Stimulated activated CD8-positive, alpha-beta memory T cell treated with anti-CD3 and anti-CD28 coated beads, Interleukin-7, amount 100 ng/mL, for 24 hours (primary cell): ENCODE data around the gene MRPL53.
"Not testable (repeated sequence)": the region's sequence is repeated elsewhere in the genome, so short reads cannot be mapped to it uniquely, and the experiment has no call there.

ENCODE experiments used
- DNase-seq: peaks from one replicate; pipeline ENCODE4 v3.0.0-alpha.2; 2020; ENCODE audit warnings: low read depth

The MRPL53 gene

DNA sequence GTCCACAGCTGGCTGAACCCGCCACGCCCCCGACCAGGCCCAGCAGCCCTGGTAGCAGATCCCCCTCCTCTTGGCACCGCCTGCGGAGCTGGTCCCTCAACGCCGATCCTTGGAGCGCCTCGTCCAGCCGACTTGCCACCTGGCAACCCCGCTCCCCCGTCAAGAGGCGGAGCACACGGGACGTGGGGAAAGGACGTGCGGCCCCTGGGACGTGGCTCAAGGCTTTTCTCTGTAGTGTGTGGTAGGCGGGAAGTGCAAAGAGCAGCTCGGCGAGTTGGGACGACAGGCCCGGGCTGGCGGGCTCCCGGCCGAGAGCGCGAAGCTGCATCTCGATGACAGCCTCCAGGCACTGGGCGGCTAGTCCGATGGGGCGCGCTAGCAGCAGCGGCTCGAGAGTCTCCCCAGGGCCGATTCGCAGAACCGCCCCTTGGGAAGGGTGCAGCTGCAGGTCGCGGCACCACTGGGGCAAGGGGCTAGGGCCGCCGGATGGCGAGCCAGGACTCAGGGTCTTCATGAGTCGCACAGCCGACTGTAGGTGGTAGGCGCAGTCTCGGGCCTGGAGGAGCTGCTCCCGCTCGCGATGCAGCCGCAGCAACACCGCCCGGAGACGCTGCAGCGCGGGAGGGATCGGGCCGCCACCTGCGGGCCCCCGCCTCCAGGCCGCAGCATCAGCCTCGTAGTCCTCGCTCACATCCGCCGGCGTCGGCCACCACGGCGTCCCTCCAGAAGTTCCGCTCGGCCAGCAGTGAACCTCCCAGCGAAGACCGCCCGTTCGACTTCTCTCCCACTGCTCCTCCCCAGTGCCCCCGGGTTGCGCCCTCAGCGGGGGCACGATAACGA is 9.7 kb upstream of the MRPL53 start:
- no peak for DNase-seq

DNA sequence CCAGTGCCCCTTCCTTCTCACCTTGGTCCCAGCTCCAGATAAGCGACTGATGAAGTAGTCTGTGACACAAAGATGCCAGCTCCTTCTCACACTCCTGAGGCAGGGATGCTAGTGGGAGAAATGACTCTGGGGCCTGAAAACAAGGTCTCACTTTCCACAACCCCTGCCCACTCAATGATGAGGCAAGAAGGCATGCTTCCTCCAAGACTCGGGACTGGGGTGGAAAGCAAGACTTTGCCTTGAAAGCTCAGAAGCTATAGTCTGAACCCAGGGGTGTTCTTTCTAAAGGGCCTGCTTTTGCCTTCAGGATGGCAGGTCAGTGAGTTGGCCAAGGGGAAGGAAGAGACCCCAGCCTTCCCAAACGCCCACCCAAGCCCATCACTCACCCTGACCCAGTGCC is 9.0 kb upstream of the MRPL53 start:
- no peak for DNase-seq

- no peak for DNase-seq
Observed at GRCh38 chr2:74474899-74475298, 2.4 kb upstream of the MRPL53 start.

GRCh38 chr2:74474481-74474880 is 2.0 kb upstream of the MRPL53 start:
- no peak for DNase-seq

DNA sequence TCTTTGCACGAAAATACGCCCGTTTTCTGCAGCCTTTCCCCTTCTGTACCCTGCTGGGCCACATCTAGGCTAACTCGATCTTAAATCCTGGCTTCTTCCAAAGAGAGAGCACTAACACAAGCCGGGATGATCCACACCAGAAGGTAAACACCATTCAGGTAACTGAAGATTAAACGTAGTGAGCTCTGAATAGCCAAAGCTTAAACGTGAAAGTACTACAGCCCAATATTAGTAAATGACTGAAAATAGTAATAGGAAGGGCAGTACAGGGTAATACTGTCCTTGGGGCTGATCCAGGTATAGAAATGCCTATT is 422 bp upstream of the MRPL53 start:
- no peak for DNase-seq

DNA sequence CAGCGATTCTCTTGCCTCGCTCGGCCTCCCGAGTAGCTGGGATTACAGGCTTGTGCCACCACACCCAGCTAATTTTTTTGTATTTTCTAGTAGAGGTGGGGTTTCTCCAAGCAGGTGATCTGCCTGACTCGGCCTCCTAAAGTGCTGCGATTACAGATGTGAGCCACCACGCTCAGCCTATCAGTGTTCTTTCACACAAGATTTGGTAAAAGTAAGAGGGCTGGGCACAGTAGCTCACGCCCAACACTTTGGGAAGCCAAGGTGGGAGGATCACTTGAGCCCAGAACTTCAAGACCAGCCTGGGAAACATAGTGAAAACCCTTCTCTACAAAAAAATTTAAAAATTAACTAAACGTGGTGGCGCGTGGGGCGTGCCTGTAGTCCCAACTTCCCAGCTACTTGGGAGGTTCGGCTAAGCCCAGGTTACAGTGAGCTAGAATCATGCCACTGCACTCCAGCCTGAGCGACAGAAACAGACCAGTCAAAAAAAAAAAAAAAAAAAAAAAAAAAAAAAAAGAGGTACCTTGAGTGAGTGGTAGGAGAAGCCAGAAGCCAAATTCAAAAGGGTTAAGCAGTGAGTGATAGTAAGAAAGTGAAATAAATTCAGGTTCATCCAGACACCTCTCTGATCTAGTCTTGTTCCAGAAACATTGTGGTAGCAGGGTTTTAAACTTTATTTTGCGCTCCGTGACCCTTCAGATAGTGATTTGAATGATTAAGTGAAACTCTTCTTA is 981 bp downstream of the MRPL53 start:
- no peak for DNase-seq

GRCh38 chr2:74470742-74471141 is 1.7 kb downstream of the MRPL53 start:
- DNase-seq, result not testable (repeated sequence)

DNA sequence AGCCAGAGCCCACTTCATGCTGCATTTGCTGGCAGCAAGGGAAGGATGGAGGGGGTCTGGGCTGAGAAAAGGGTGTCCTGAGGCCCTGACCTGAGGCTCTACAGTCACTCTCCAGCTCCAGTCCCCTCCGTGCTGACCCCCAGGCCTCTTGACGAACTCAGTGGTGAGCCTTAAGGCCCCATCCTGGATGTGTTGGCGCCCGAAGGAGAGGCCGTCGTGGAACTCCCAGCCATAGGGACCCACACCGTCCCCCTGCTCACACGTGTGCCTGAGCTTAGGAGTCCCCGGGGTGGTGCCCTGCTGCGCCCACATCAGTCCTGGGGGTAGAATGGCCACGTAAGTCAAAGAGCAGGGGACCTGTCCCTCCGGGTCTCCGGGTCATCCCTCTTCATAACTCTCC is 8.1 kb downstream of the MRPL53 start:
- DNase-seq, result no peak

DNA sequence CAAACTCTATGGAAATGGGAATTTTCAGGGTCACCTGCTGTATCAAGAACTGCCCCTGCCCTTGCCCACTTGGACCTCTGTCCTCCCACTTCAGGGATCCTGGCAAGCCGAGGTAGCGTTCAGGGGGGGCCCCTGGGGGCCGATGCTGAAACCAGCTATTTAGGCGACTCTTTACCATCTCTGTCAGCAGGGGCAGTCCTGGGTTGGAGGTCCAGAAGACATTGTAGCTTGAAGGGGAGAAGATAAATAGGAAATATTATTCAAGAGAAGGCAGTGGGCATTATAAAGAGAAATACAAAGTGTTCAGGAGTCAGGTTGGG is 9.7 kb downstream of the MRPL53 start:
- DNase-seq, result no peak

GRCh38 chr2:74462054-74462785 is 10.3 kb downstream of the MRPL53 start:
- no peak for DNase-seq

- no peak for DNase-seq
Observed at GRCh38 chr2:74461187-74462053, 11.1 kb downstream of the MRPL53 start.

DNA sequence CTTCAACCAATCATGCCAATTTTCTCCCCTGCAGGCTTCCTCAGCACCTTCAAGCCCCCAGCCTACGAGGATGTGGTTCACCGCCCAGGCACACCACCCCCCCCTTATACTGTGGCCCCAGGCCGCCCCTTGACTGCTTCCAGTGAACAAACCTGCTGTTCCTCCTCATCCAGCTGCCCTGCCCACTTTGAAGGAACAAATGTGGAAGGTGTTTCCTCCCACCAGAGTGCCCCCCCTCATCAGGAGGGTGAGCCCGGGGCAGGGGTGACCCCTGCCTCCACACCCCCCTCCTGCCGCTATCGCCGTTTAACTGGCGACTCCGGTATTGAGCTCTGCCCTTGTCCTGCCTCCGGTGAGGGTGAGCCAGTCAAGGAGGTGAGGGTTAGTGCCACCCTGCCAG is 12.3 kb downstream of the MRPL53 start:
- not testable (repeated sequence) for DNase-seq

DNA sequence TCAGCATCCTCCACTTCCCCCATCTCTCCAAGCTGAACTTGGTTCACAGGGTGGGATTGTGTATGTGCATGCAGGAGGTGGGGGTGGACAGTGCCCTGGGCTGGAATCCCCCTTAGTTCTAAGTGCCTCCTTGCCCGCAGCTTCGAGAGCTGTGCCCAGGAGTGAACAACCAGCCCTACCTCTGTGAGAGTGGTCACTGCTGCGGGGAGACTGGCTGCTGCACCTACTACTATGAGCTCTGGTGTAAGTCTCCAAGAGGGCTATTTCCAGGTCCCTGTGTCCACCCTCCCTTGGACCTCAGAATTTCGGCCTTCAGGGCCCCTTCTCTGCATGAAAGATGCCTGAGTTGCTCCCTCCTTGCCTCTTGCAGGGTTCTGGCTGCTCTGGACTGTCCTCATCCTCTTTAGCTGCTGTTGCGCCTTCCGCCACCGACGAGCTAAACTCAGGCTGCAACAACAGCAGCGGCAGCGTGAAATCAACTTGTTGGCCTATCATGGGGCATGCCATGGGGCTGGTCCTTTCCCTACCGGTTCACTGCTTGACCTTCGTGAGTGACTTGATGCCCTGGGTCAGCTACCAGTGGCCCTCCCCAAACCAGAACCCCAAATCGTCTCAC is 12.9 kb downstream of the MRPL53 start:
- DNase-seq, result not testable (repeated sequence)

DNA sequence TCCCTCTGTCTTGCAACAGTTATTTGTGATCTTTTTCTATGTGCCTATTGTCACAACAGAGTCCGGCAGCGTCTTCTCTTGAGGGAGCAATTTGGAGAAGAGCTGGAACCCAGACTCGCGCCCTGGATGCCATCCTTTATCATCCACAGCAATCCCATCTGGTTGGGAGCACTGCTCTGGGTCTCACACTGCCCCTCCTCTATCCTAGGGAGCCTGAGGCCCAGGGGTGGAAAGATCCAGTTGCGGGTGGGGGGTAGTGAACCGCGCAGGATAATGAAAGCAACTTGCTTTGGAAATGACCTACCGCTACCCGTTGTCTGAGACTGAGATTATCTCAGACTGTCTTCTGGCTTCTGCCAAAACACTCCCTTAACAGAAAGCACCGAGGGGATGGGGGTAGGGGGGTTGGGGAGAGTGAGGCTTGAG is 13.5 kb downstream of the MRPL53 start:
- no peak for DNase-seq

GRCh38 chr2:74458132-74458937 is 14.1 kb downstream of the MRPL53 start, which contains the start of gene WBP1:
TSS of gene WBP1 (plus strand) at chr2:74458438. CDS start at chr2:74458603, 165 bp downstream.
- peak; percentile 97 for DNase-seq

DNA sequence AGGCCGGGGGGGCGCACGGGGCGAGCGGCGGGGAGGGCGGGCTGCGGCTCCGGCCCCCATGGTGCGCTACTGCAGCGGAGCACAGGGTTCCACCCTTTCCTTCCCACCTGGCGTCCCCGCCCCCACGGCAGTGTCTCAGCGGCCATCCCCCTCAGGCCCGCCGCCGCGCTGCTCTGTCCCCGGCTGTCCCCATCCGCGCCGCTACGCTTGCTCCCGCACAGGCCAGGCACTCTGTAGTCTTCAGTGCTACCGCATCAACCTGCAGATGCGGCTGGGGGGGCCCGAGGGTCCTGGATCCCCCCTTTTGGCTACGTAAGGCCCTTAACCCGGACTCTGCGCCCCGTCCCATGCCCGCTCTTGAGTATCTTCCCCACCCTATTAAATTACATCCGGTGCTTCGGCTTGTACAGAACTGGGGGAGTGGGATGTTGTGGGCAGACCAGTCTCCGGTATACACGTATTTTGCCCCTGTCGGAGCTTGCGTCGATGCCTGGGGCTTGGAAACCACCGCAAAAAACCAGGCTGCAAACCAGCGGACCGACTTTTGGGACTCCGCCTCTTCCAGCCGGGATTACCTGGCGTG is 14.8 kb downstream of the MRPL53 start:
- DNase-seq, result peak; percentile 63

GRCh38 chr2:74457129-74457548 is 15.3 kb downstream of the MRPL53 start:
- no peak for DNase-seq

DNA sequence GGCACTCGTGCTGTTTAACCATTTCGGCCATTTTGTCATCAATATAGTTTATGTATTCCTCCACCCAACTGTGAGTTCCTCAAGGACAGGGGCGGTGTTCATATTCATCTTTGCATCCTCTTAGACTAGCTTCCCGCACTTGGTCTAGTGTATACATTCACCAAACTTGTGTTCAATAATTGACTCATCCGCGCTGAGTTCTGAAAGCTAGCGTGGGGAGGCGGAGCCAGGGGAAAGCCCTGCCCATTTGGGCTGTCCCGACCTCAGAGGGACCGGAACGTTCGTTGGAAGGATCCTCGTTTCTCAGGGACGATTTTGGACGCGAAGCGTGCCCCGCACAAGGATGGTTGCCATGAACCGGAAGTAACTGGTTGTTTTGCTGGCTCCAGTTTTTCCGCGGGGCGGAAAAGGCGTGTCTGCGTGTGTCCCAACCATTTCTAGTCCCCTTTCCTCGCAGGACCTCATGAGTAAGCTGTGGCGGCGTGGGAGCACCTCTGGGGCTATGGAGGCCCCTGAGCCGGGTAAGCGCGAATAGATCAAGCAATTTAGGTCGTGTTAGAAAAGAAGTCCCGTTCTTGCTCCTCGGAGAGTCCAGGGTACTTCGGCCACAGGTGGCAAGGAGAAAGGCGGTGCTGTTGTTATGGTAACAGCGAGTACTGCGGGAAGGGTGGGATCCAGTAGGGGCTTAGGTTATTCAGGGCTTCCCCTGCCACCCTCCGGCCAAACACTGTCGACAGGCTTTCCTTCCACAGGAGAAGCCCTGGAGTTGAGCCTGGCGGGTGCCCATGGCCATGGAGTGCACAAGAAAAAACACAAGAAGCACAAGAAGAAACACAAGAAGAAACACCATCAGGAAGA is 17.6 kb downstream of the MRPL53 start, which contains the start of gene INO80B:
Gene INO80B (plus strand): TSS at position 434 of the 858 bp plus-strand sequence. CDS start 30 bp downstream, at position 464.
- peak; percentile 94 for DNase-seq

DNA sequence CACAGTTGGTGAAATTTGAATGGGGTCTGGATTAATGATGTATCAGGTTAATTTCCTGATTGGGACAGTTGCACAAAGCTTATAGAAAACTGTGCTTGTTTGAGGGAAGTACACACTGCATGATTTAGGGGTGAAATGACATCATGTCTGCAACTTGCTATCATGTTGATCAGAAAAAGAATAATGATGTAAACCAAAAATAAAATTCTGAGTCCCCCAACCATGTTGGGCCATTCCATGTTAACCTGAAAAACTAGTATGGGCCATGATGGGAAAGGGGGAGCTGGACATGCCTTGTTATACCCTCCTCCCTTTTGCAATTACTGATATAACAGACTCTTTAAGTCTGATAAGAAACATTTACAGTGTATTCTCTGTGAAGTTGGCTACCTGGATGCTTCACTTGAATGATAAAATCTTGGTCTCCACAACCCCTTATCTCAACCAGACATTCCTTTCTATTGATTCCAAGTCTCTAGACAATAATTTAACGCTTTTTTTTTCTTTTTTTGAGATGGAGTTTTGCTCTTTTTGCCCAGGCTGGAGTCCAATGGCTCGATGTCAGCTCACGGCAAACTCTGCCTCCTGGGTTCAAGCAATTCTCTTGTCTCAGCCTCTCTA is 21.8 kb downstream of the MRPL53 start:
- DNase-seq, result no peak
